ENCODE data around the gene FAM76A.

- no peak for TF ChIP-seq CTCF (IDR thresholded peaks at IDR 0.05)
- no peak for TF ChIP-seq POLR2AphosphoS5 (IDR thresholded peaks at IDR 0.05)
These were observed 37.6 kb downstream of the FAM76A start for GRCh38 chr1:27763358-27763757.
